KMS-11 (cell line): ENCODE measurements around the gene ADARB1.
A peak's percentile ranks its signal among the peaks of the same experiment; 100 is the strongest.

ENCODE experiments used
- H2AFZ ChIP-seq: fragments of 200-600 bp; sonication (generic); 2 replicates; pipeline ENCODE4 v1.6.1; 2016; ENCODE audit warnings: antibody characterized with exemption, mixed run types, low read depth
- H3K27ac ChIP-seq: fragments of 200-600 bp; sonication (generic); 2 replicates; pipeline ENCODE4 v1.6.1; 2016; ENCODE audit warnings: mild to moderate bottlenecking, mixed run types
- H3K27me3 ChIP-seq: fragments of 200-600 bp; sonication (generic); 2 replicates; pipeline ENCODE4 v1.6.1; 2017; ENCODE audit warnings: mild to moderate bottlenecking, low read depth, mixed run types, moderate library complexity; ENCODE audit not compliant: insufficient read depth
- H3K36me3 ChIP-seq: fragments of 200-600 bp; sonication (generic); 2 replicates; pipeline ENCODE4 v1.6.1; 2017; ENCODE audit warnings: mild to moderate bottlenecking, mixed run types; ENCODE audit not compliant: insufficient read depth
- H3K4me1 ChIP-seq: fragments of 200-600 bp; sonication (generic); 2 replicates; pipeline ENCODE4 v1.6.1; 2016; ENCODE audit warnings: mild to moderate bottlenecking, low read depth, mixed run types; ENCODE audit not compliant: poor library complexity, severe bottlenecking
- H3K4me2 ChIP-seq: fragments of 200-600 bp; sonication (generic); 2 replicates; pipeline ENCODE4 v1.7.0; 2016; ENCODE audit warnings: mild to moderate bottlenecking, mixed run types
- H3K4me3 ChIP-seq: fragments of 200-600 bp; sonication (generic); IDR thresholded peaks from 2 replicates; pipeline ENCODE4 v1.6.1; 2017; ENCODE audit warnings: low read depth, low read length, mixed read lengths; ENCODE audit not compliant: insufficient read depth
- H3K79me2 ChIP-seq: fragments of 200-600 bp; sonication (generic); 2 replicates; pipeline ENCODE4 v1.6.1; 2016; ENCODE audit warnings: low read depth, mixed run types; ENCODE audit not compliant: insufficient read depth
- H3K9ac ChIP-seq: fragments of 200-600 bp; sonication (generic); 2 replicates; pipeline ENCODE4 v1.6.1; 2016; ENCODE audit warnings: mild to moderate bottlenecking, mixed run types
- H4K20me1 ChIP-seq: fragments of 200-600 bp; sonication (generic); 2 replicates; pipeline ENCODE4 v1.6.1; 2016; ENCODE audit warnings: mild to moderate bottlenecking, mixed run types; ENCODE audit not compliant: insufficient read depth
- CTCF ChIP-seq: fragments of 200-600 bp; sonication (generic); conservative IDR thresholded peaks from 2 replicates; pipeline ENCODE4 v1.6.1; 2017; ENCODE audit warnings: low read depth, mild to moderate bottlenecking, antibody characterized with exemption, low read length, moderate library complexity, mixed read lengths

The ADARB1 gene

GRCh38 chr21:45097827-45098387 lies 23.5 kb downstream of the ADARB1 start:
- Histone ChIP-seq H3K4me3 (no peak overlapping the region), H3K9ac (no peak overlapping the region), H4K20me1 (no peaks in the 10 kb centered on the region), H3K4me2 (no peak overlapping the region), H3K27me3 (no peaks in the 10 kb centered on the region), H3K36me3 (no peaks in the 10 kb centered on the region), H3K27ac (no peak overlapping the region), H3K4me1 (peaks cover 40% of the 10 kb centered on the region), H2AFZ (no peak overlapping the region), H3K79me2 (peaks cover 13% of the 10 kb centered on the region; the same call in 1 of the 2 replicates)
- no peak for TF ChIP-seq CTCF

- peak; percentile 62 for TF ChIP-seq CTCF
- no peaks in the 10 kb centered on the region for H4K20me1 ChIP-seq
- H3K27me3 ChIP-seq = no peaks in the 10 kb centered on the region
- H3K27ac ChIP-seq = no peak overlapping the region
- H2AFZ ChIP-seq = no peak overlapping the region
- H3K4me3 ChIP-seq = no peak overlapping the region
- H3K36me3 ChIP-seq = no peaks in the 10 kb centered on the region
- no peak overlapping the region for H3K9ac ChIP-seq
- peaks cover 13% of the 10 kb centered on the region; the same call in 1 of the 2 replicates for H3K79me2 ChIP-seq
- H3K4me1 ChIP-seq = peaks cover 40% of the 10 kb centered on the region
- H3K4me2 ChIP-seq = no peak overlapping the region
These were observed 24.5 kb downstream of the ADARB1 start for GRCh38 chr21:45098867-45099266.

- Histone ChIP-seq H4K20me1 (no peaks in the 10 kb centered on the region), H3K9ac (no peak overlapping the region), H3K4me2 (no peak overlapping the region), H3K27me3 (no peaks in the 10 kb centered on the region), H3K4me3 (no peak overlapping the region), H3K4me1 (peaks cover 42% of the 10 kb centered on the region), H3K27ac (no peak overlapping the region), H3K36me3 (no peaks in the 10 kb centered on the region), H2AFZ (no peak overlapping the region), H3K79me2 (peaks cover 6% of the 10 kb centered on the region; the same call in 1 of the 2 replicates)
- TF ChIP-seq CTCF = no peak
These were observed 25.2 kb downstream of the ADARB1 start for GRCh38 chr21:45099571-45099970.

- peaks cover 55% of the 10 kb centered on the region for H3K4me1 ChIP-seq
- no peak overlapping the region for H3K4me3 ChIP-seq
- H4K20me1 ChIP-seq = no peaks in the 10 kb centered on the region
- H3K4me2 ChIP-seq = no peak overlapping the region
- H3K27me3 ChIP-seq = no peaks in the 10 kb centered on the region
- no peak overlapping the region for H2AFZ ChIP-seq
- no peak overlapping the region for H3K9ac ChIP-seq
- no peaks in the 10 kb centered on the region for H3K79me2 ChIP-seq
- H3K27ac ChIP-seq = no peak overlapping the region
- H3K36me3 ChIP-seq = no peaks in the 10 kb centered on the region
- TF ChIP-seq CTCF = no peak
These were observed 26.5 kb downstream of the ADARB1 start for GRCh38 chr21:45100866-45101265.
